ENCODE results near the gene FZD4. TPM values are rescaled to one million over a fixed set of nuclear protein-coding genes. Genes with fewer than 3 reads are reported as not detected.
"Not testable (repeated sequence)": the region's sequence is repeated elsewhere in the genome, so short reads cannot be mapped to it uniquely, and the experiment has no call there.

FZD4 gene
- total and polyA plus RNA-seq, 2 experiments from 2014 or later: 18.8 to 46.4 TPM

GRCh38 chr11:86969258-86969657 lies 14.1 kb upstream of the FZD4 start:
- Histone ChIP-seq H3K4me3 (no peak overlapping the region), H3K36me3 (no peaks in the 10 kb centered on the region), H3K4me1 (ENCODE audit: low read depth) (no peaks in the 10 kb centered on the region), H3K27ac (no peak overlapping the region), H3K27me3 (no peaks in the 10 kb centered on the region), H3K9me3 (ENCODE audit: low read depth) (peaks cover 2% of the 10 kb centered on the region)
- DNase-seq (ENCODE audit: low read depth in 1 of 2, low spot score in 1 of 2): no peak
- no peak for TF ChIP-seq CTCF (IDR thresholded peaks at IDR 0.05; ENCODE audit: low read depth, low read length)

DNA sequence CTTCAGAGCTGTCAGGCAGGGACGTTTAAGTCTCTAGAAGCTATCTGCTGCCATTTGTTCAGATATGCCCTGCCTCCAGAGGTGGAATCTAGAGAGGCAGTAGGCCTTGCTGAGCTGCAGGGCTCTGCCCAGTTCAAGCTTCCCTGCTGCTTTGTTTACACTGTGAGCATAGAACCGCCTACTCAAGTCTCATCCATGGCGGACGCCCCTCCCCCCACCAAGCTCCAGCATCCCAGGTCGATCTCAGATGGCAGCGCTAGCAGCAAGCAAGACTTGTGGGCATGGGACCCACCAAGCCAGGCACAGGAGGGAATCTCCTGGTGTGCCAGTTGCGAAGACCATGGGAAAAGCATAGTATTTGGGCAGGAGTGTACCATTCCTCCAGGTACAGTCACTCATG lies 12.4 kb upstream of the FZD4 start:
- not testable (repeated sequence) for H3K4me1 ChIP-seq (ENCODE audit: low read depth); H3K9me3 ChIP-seq (ENCODE audit: low read depth); H3K27me3 ChIP-seq; H3K36me3 ChIP-seq; DNase-seq (ENCODE audit: low read depth in 1 of 2, low spot score in 1 of 2); H3K4me3 ChIP-seq; H3K27ac ChIP-seq

DNA sequence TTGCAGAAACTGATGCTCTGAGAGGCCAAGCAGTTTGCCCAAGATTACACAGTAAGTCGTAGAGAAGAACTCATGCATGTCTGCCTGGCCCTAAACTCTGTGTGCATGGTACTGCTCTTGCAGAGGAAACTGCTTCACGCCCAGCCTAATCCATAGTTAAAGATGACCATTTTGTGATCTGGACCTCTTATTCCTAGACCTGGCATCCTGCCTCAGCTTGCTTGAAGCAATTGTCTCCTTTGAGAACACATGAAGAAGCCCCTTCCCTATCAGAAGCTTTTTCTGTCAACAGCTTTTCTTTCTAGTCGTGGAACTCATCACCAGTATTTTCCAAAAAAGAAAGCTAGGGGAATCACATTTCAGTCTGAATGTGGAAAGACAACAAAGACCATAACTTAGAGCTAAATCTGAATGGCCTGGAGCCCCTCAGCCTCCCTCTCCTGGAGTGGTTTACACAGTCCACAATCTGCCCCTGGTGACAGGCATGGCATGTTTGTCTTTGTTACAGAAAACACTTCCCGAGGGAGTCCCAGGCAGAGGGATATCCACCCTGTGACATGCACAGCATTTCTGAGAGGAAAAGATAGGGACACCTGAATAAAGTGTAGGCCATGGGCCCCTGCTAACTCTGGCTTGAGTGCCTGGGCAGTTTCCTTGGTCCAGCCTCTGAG lies 2.9 kb upstream of the FZD4 start:
- Histone ChIP-seq H3K27me3 (no peaks in the 10 kb centered on the region), H3K4me1 (ENCODE audit: low read depth) (peaks cover 22% of the 10 kb centered on the region), H3K36me3 (no peaks in the 10 kb centered on the region), H3K4me3 (no peak overlapping the region), H3K27ac (peak overlapping the region; percentile 95), H3K9me3 (ENCODE audit: low read depth) (peaks cover 3% of the 10 kb centered on the region)
- TF ChIP-seq CTCF (IDR thresholded peaks at IDR 0.05; ENCODE audit: low read depth, low read length): no peak
- peak in 1 of 2 donors; percentile 51 for DNase-seq (ENCODE audit: low read depth in 1 of 2, low spot score in 1 of 2)

GRCh38 chr11:86956905-86957195 lies 1.7 kb upstream of the FZD4 start:
- Histone ChIP-seq H3K9me3 (ENCODE audit: low read depth) (peaks cover 3% of the 10 kb centered on the region), H3K27ac (peak overlapping the region; percentile 95), H3K36me3 (peaks cover 4% of the 10 kb centered on the region), H3K4me3 (peak overlapping the region; percentile 99), H3K27me3 (no peaks in the 10 kb centered on the region), H3K4me1 (ENCODE audit: low read depth) (peaks cover 34% of the 10 kb centered on the region)
- DNase-seq (ENCODE audit: low read depth in 1 of 2, low spot score in 1 of 2): no peak
- no peak for TF ChIP-seq CTCF (IDR thresholded peaks at IDR 0.05; ENCODE audit: low read depth, low read length)

DNA sequence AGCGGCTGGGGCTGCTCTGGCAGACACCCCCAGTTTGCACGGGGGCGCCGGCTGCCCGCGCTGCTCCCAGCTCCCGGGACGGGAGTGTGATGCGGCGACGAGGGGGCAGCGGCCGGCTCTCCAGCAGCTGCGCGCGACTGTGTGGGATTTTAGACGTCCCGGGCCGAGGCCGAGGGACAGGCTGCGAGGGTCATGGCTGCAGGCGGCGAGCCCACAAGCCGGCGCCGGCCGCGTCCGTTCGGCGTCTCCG lies 159 bp downstream of the FZD4 start:
- Histone ChIP-seq H3K27me3 (no peaks in the 10 kb centered on the region), H3K27ac (peak overlapping the region; percentile 88), H3K9me3 (ENCODE audit: low read depth) (no peaks in the 10 kb centered on the region), H3K4me3 (peak overlapping the region; percentile 99), H3K36me3 (peaks cover 10% of the 10 kb centered on the region), H3K4me1 (ENCODE audit: low read depth) (peaks cover 46% of the 10 kb centered on the region)
- no peak for TF ChIP-seq CTCF (IDR thresholded peaks at IDR 0.05; ENCODE audit: low read depth, low read length)
- no peak for DNase-seq (ENCODE audit: low read depth in 1 of 2, low spot score in 1 of 2)

GRCh38 chr11:86954269-86955110 lies 705 bp downstream of the FZD4 start:
- TF ChIP-seq CTCF (IDR thresholded peaks at IDR 0.05; ENCODE audit: low read depth, low read length): no peak
- Histone ChIP-seq H3K9me3 (ENCODE audit: low read depth) (no peaks in the 10 kb centered on the region), H3K27ac (peak overlapping the region; percentile 88), H3K27me3 (no peaks in the 10 kb centered on the region), H3K4me3 (peak overlapping the region; percentile 99), H3K36me3 (peaks cover 12% of the 10 kb centered on the region), H3K4me1 (ENCODE audit: low read depth) (peaks cover 52% of the 10 kb centered on the region)
- DNase-seq (ENCODE audit: low read depth in 1 of 2, low spot score in 1 of 2): peak in 1 of 2 donors; percentile 52

Measured in cardiac muscle cell (in vitro differentiated cells and primary cell).